Amniotic stem cell (primary cell): ENCODE results near the gene TMEM63A.
"Not testable (repeated sequence)": the region's sequence is repeated elsewhere in the genome, so short reads cannot be mapped to it uniquely, and the experiment has no call there.

Experiments
- DNase-seq: peaks from one replicate; lab custom pipeline; 2025; lab: John Stamatoyannopoulos, UW

TMEM63A gene

DNA sequence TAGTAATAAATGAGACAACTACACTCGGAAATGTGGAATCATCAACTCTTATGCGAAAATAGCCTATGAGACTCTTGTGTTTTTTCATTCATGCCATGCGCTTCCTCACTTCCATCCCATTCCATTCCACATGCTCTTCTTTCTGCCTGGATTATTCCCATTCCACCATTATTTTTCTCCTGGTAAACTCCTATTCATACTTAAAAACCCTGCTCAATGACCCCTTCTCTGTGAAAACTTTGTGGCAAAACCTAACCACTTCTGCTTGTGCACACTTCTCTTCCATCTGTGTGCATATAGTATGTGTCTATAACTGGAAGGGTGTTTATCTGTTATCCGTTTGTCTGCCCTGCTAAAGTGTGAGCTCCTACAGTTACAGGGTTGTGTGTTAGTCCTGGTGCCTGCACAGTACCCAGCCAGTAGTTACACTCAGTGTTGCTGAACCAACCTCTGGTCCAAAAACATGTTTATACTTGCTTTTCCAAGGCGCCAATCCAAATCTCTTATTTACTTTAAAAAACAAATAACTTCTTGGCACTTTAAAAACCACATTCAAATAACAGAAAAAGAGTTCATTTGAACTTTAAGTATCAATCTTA lies 61.6 kb downstream of the TMEM63A start:
- DNase-seq = no peak

GRCh38 chr1:225819346-225820192 lies 62.6 kb downstream of the TMEM63A start:
- no peak for DNase-seq

- DNase-seq = no peak
Measured at GRCh38 chr1:225818229-225818628, 64.0 kb downstream of the TMEM63A start.

- DNase-seq = no peak
Measured at GRCh38 chr1:225817611-225818061, 64.5 kb downstream of the TMEM63A start.

- no peak for DNase-seq
Measured at GRCh38 chr1:225816643-225817538, 65.3 kb downstream of the TMEM63A start.

DNA sequence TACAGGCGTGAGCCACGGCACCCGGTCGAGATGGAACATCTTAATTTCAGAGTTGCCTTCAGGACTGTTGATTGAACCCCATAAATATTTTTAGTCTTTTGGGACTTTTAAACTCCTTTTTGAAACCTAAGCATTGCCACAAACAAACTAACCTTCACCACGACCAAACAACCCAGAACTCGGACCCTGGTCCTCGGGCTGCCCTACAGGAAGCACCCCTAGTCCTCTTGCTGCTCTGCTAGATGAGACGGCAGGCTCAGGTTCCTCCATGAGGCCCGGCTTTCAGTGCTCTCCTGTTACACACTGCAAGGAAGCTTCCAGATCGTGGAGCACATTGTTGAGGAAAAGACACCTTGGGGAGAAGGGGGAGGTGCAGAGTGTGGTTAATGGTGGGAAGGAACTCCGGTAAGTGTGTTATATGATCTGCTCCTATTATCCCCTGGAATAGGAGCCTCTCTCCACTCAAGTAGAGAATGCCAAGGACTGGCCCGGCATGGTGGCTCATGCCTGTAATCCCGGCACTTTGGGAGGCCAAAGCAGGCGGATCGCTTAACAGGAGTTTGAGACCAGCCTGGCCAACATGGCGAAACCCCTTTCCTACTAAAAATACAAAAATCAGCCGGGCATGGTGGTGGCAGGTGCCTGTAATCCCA lies 66.5 kb downstream of the TMEM63A start:
- no peak for DNase-seq

DNA sequence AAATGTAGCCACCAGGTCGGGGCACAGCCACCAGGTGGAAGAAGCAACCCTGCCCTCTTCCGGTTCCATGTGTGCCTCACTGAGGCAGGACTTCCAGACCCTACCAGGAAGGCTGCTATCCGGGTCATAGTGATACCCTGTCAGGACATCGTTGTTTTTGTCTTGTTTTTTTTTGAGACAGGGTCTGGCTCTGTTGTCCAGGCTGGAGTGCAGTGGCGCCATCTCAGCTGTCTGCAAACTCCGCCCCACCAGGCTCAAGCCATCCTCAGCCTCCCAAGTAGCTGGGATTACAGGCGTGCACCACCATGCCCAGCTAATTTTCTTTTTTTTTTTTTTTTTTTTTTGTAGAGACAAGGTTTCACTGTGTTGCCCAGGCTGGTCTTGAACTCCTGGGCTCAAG lies 67.1 kb downstream of the TMEM63A start:
- DNase-seq = not testable (repeated sequence)

DNA sequence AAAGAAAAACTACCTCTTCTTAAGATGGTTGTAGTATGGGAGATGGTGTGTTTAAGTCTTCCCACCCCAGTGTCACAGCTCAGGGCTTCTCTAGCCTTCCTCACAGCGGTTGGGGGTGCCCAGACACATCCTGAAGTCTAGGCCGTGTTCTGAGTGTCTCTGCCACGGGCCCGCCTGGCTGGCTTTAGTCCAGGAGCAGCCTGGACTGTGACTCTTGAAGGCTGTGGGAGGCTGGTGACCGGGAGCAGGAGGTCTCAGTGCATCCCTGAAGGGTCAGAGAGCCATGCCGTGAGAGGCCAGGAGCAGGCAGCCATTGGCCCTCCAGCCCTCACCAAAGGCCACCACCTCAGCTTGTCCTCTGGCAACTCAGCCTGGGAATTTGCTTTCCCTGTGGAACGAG lies 67.8 kb downstream of the TMEM63A start:
- no peak for DNase-seq

GRCh38 chr1:225813214-225813964 lies 68.8 kb downstream of the TMEM63A start:
- no peak for DNase-seq

GRCh38 chr1:225812488-225813213 lies 69.5 kb downstream of the TMEM63A start:
- no peak for DNase-seq

DNA sequence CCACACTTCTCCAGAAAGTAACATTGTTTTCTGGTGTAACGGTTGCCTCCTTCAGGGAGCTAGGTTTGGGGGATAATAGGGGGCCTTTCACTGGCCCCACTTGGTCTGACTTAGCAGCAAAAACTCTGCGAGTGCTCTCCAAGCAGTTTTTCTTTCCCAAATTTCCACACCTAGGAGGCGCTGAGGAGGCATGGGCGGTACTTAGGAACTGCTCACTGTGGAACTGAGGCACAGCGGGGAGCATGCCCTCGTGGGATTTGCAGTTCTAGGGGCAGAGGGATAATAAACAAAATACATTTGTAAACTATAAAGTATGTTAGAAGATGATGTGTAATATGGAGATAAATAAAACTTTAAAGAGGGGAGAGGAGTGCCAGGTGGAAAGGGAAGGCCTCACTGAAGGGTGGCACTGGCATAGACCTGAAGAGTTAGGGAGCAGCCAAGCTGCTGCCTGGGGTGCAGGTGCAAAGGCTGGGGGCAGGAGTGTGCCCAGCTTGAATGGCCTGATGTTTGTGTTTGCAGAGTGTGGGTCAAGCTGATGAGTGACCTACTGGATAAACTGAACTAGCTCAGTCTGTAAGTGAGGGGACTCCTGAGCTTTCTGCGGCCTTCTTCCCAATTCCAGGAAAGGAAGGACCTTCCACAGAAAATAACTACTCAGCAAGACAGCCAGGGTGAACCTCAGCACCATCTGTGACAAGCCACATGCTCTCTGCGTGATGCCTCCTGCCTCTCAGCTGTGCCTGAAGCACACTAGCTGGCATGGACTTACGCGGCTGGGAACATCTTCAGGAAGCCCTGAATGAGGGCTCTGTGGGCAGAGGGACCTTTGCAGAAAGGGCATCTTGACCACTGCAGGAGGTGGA lies 70.3 kb downstream of the TMEM63A start:
- no peak for DNase-seq

- DNase-seq = not testable (repeated sequence)
Measured at GRCh38 chr1:225810579-225811538, 71.3 kb downstream of the TMEM63A start.

- DNase-seq = peak; percentile 81
Measured at GRCh38 chr1:225809842-225810578, 72.2 kb downstream of the TMEM63A start, which contains the start of gene EPHX1. Gene EPHX1 (plus strand): TSS chr1:225810124. CDS start chr1:225828730, 18,606 bp downstream.

DNA sequence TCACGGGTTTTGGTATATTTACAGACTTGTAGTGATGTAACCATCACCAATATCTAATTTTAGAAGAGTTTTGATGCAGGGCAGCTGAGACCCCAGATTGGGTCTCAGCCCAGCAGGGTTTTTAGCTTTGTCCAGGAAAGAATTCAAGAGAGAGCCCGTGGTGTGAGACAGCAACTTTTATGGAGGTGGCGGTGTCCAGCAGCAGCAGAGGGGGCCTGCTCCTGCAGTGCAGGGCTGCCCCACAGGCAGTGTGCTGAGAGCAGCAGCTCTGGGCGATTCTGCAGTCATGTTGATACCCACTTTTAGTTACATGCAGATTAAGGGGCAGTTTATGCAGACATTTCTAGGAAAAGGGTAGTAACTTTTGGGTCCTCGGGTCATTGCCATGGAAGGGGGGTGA lies 74.0 kb downstream of the TMEM63A start:
- DNase-seq = no peak

DNA sequence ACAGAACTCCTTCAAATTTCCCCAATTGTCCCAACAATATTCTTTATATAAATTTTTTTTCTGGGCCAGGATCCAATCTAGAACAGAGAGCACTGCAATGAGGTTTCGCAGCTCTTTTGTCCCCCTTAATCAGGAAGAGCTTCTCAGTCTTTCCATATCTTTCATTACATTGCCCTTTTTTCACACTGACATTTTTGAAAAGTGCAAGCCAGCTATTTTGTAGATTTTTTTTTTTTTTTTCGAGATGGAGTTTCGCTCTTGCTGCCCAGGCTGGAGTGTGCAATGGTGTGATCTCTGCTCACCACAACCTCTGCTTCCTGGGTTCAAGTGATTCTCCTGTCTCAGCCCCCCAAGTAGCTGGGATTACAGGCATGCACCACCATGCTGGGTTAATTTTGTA lies 75.4 kb downstream of the TMEM63A start:
- not testable (repeated sequence) for DNase-seq

DNA sequence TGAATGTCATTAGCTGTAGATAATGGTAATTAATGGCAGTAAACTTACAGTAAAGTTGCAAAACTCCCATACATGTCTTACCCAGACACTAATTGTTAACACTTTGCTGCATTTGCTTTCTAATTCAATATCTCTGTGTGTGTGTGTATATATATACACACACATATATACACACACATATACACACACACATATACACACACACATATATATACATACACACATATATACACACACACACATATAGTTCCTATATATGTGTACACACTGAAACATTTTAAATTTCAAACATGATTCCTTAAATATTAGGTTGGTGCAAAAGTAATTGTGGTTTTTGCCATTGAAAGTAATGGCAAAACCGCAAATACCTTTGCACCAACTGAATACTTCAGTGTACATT lies 75.9 kb downstream of the TMEM63A start:
- no peak for DNase-seq

DNA sequence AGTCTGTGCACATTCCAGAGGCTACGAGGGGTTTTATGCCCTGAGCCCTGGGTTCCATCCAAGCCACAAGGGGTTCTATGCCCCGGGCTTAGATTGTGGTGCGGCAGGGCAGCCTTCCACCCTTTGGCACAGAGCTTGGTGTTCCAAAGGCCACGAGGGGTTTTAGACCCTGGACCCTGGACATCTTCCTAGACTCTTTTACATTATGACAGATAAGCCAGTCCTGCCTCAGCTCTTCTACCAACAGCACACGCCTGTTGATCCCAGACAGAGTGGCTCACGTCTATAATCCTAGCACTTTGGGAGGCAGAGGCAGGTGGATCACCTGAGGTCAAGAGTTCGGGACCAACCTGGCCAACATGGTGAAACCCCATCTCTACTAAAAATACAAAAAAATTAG lies 81.0 kb downstream of the TMEM63A start:
- not testable (repeated sequence) for DNase-seq
